ENCODE measurements around the gene DNAAF5. TPM values are rescaled to one million over a fixed set of nuclear protein-coding genes. Genes with fewer than 3 reads are reported as not detected.

The DNAAF5 gene
- total and polyA plus RNA-seq, 2 of the 4 experiments (the other 2 are of a cell fraction) = 12.4 to 32.6 TPM

- ChIA-PET POLR2A (ENCODE audit: unreplicated experiment) (no interaction called here), CTCF (no interaction called here)
- no peak overlapping the region for H2BK15ac ChIP-seq (ENCODE audit: low read depth, low read length)
- no peak overlapping the region for H2AK9ac ChIP-seq (replicated peaks; ENCODE audit: low read depth, low read length, poor library complexity)
- ATAC-seq (ENCODE audit: low read depth) (no peak), DNase-seq (no peak)
- no peak overlapping the region for H3K4ac ChIP-seq (ENCODE audit: low read depth, low read length)
- H4K5ac ChIP-seq (ENCODE audit: low read depth, low read length) = no peak overlapping the region
- H3K36me3 ChIP-seq (ENCODE audit: control insufficient read depth, insufficient read depth, low read length) = peaks cover 18% of the 10 kb centered on the region
- H3K79me1 ChIP-seq (ENCODE audit: low read depth in 1 of 2, low read length in 2 of 2) = peaks cover 31 to 86% of the 10 kb centered on the region in 2 experiments
- intact Hi-C loops (cut with micrococcal nuclease) (no loop called here), dilution Hi-C loops (cut with HindIII; ENCODE audit: low sequenced_read_pairs, unreplicated experiment) (no loop called here), in situ Hi-C loops (cut with MboI; ENCODE audit: low sequenced_read_pairs) (no loop called here)
- H3K9me1 ChIP-seq (ENCODE audit: insufficient read depth, low read length) = peaks cover 21% of the 10 kb centered on the region
- WGBS, 2 experiments (ENCODE audit: extremely low coverage in 2 of 2, insufficient read length in 1 of 2) = 100% methylated on average over 4 of the region's 12 CpGs; no CpG with 5 or more reads in 1 of the 2 experiments
- no peak overlapping the region for H2AK5ac ChIP-seq (ENCODE audit: low read depth, low read length)
- H4K8ac ChIP-seq (ENCODE audit: low read depth in 2 of 2, low read length in 2 of 2) = no peak overlapping the region
- no peak for TF ChIP-seq RCOR1 (IDR thresholded peaks at IDR 0.05; ENCODE audit: insufficient replicate concordance, low read length)
- TF ChIP-seq ELK1 (IDR thresholded peaks at IDR 0.05; ENCODE audit: borderline replicate concordance, low read depth, low read length) = no peak
- no peak for TF ChIP-seq POLR2A (IDR thresholded peaks at IDR 0.05; ENCODE audit: low read depth, low read length)
- no peak for TF ChIP-seq NFE2L2 (IDR thresholded peaks at IDR 0.05; ENCODE audit: low read depth, low read length)
- no peak for TF ChIP-seq BHLHE40 (IDR thresholded peaks at IDR 0.05; ENCODE audit: low read depth, low read length)
- no peak for TF ChIP-seq CHD1 (IDR thresholded peaks at IDR 0.05; ENCODE audit: low read depth, low read length)
- no peak for TF ChIP-seq RFX5 (IDR thresholded peaks at IDR 0.05; ENCODE audit: low read depth, low read length)
- no peak for TF ChIP-seq SMC3 (IDR thresholded peaks at IDR 0.05; ENCODE audit: low read depth, low read length)
- no peak for TF ChIP-seq CTCF (conservative IDR thresholded peaks at IDR 0.05; ENCODE audit: low read depth, low read length)
- TF ChIP-seq MAZ (IDR thresholded peaks at IDR 0.05; ENCODE audit: borderline replicate concordance, low read depth, low read length) = no peak
- TF ChIP-seq FOS (IDR thresholded peaks at IDR 0.05; ENCODE audit: low read depth, low read length) = no peak
- TF ChIP-seq CEBPB (IDR thresholded peaks at IDR 0.05; ENCODE audit: low read depth, low read length) = no peak
- TF ChIP-seq RAD21 (IDR thresholded peaks at IDR 0.05; ENCODE audit: low read length) = no peak
- no peak for TF ChIP-seq MAFK (IDR thresholded peaks at IDR 0.05; ENCODE audit: low read depth, low read length)
- TF ChIP-seq MXI1 (IDR thresholded peaks at IDR 0.05; ENCODE audit: borderline replicate concordance, low read depth, low read length) = no peak
- no peak for TF ChIP-seq USF2 (IDR thresholded peaks at IDR 0.05; ENCODE audit: low read depth, low read length)
- peaks cover 59% of the 10 kb centered on the region for H4K20me1 ChIP-seq (ENCODE audit: insufficient read depth, low read length)
- H3K9ac ChIP-seq (ENCODE audit: low read depth, low read length) = no peak overlapping the region
- H2BK5ac ChIP-seq (ENCODE audit: low read depth, low read length, poor library complexity, severe bottlenecking) = no peak overlapping the region
- BruUV-seq (replicated peaks) = no TSS peak
- H3K56ac ChIP-seq (ENCODE audit: extremely low read depth, insufficient read depth, low read length) = no peak overlapping the region
- H3K4me3 ChIP-seq (ENCODE audit: insufficient read depth, low read depth, low read length) = no peak overlapping the region
- no peak overlapping the region for H3K23ac ChIP-seq (ENCODE audit: low read depth, low read length)
- H3K18ac ChIP-seq (ENCODE audit: low read depth, low read length) = no peak overlapping the region
- peaks cover 21% of the 10 kb centered on the region for H3K4me1 ChIP-seq (ENCODE audit: control insufficient read depth, insufficient read depth, low read length)
- no peak overlapping the region for H3K4me2 ChIP-seq (ENCODE audit: low read depth, low read length)
- no peak overlapping the region for H3K14ac ChIP-seq (replicated peaks; ENCODE audit: low read depth, low read length)
- no peak overlapping the region for H2BK20ac ChIP-seq (ENCODE audit: low read depth, low read length)
- H4K91ac ChIP-seq (ENCODE audit: insufficient read depth, low read depth, low read length) = no peak overlapping the region
- H3K27ac ChIP-seq (ENCODE audit: insufficient read depth, low read length) = no peak overlapping the region
- no peaks in the 10 kb centered on the region for H3K27me3 ChIP-seq (ENCODE audit: control insufficient read depth, insufficient read depth, low read length)
- H2BK120ac ChIP-seq (ENCODE audit: low read depth, low read length) = no peak overlapping the region
- H2AFZ ChIP-seq (replicated peaks; ENCODE audit: low read length, poor library complexity) = no peak overlapping the region
- no peaks in the 10 kb centered on the region for H3K9me3 ChIP-seq (ENCODE audit: control insufficient read depth, insufficient read depth, low read length)
Measured at GRCh38 chr7:835021-835420, 108.5 kb downstream of the DNAAF5 start.
